Measurements from ENCODE around the gene RTP4.
"Not testable (repeated sequence)": the region's sequence is repeated elsewhere in the genome, so short reads cannot be mapped to it uniquely, and the experiment has no call there.

RTP4 gene

DNA sequence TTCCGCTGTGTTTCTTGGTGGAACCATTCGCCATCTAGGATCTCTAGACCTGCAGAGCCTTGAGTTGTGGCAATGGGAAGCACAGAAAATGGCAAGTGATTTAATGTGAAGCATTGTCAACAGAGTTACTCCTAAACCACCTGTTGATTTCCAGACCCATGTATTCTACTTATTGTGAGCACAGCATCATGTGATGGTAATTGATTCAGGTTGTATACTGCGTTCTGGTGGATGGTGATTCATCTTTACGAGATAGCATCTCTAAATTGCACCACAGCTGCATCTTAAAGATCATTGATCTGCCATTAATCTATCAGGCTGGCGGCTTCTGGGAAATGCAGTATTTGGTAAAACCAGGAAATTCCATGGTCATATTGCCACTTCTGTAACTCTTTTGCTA, 7.4 kb downstream of the RTP4 start:
- DNase-seq, result no peak

DNA sequence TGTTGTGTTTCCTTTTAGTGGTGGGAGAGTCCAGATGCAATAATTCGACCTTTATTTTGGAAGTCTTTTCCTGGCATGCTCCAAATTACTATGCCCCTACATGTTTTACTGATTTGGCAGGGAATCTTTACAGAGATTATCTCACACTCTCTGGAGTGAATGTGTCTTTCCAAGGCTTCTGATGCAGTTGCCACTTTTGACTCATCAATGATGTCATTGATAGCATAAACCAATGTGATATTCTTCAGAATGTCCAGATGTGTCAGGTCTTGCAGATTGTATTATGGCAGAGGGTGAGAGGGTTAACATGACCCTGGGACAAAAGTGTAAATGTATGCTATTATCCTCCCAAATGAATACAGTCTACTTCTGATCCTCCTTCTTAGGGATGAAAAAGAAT, 9.7 kb downstream of the RTP4 start:
- DNase-seq, result no peak

DNA sequence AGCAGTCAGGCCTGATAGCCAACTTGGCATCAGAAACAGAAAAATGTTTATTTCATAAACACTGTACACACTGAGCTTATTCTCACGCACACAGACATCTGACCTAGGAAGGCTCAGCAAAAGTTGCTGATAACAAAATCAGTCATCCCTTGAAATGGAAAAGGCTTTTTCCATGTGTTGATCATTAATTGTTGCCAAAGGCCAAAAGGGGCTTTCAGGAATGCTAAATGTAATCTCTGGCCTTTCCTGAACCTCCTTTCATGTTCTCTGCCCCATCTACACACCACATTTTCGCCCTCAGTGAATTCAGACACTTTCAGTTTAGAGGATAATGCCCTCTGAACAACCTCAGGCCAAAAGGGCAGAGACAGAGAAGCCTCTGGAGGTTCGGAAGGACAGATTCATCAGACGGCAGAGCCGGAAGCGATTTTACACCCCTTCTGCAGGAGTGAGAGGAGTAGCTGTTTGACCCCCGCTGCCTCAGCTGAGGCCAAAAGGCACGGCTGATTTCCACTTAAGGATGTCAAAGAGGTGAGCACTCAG, 14.5 kb downstream of the RTP4 start:
- DNase-seq, result no peak

DNA sequence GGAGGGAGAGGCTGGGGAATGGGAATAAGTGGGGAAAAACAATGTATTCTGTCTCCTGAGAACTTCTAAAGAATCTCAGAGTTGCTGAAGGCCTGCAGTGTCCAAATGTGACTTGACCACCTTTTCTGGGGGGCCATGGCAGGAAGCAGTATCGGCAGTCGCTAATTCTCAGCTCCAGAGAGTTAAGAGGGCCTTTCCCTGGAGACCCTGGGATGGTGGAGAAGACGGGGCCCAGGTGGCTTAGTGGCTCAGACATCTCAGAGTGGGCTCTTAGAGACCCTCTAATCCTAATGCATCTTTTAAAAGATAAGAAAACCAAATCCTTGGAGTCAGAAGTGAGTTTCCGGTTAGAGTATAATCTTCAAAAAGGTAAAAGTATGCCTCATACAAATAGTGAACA, 15.1 kb downstream of the RTP4 start:
- DNase-seq, result no peak

DNA sequence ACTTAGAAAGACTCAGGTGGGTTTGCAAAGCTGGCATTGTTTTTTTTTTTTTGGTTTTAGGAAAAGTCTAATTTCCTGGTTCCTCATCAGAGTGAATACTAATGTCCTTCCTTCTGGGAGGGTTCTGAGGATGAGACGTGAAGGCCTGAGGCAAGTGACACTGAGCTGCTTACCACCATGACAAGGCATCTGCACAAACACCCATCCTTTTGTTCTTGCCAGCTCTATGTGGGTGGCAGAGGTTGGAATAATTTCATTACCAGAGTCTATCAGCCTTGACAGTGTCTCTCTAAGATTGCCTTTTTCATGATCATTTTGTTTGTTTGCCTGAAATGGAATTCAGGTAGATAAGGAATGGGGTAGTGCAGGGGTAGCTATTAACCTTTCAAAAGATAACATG, 17.1 kb downstream of the RTP4 start:
- DNase-seq, result no peak

DNA sequence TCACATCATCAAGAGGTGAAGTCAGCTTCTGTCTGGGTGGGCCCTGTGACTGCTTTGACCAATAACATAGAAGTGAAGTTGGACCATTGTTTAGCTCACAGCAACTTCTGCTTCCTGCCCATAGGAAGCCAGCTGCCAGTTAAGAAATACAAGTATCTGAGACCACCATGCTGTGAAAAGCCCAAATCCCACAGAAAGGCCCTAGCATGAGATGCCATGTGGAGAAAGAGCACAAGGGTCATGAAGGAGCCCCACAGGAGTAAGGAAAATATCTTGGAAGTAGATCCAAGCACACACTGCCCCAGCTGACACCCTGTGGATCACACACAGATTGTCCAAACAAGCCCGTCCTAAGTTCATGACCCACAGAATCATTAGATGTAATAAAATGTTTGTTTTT, 28.5 kb downstream of the RTP4 start:
- no peak for DNase-seq

DNA sequence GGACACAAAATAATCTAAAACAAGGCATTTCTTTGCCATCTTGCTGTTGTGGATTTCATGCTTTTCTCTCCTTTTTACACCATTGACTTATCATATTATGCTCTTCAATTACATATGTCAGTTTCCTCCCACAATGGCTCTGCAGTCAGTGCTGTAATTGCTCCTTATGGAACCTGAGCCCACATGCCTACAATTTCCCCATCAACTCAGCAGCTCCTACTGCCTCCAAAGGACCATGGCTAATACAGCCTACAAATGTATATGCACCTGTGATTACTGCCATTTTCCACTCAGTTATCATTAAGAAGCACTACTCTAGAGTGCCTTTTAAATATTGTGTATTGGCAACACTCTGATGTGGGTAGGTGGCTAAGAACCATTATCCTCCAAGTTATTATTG, 30.8 kb downstream of the RTP4 start:
- DNase-seq, result no peak

DNA sequence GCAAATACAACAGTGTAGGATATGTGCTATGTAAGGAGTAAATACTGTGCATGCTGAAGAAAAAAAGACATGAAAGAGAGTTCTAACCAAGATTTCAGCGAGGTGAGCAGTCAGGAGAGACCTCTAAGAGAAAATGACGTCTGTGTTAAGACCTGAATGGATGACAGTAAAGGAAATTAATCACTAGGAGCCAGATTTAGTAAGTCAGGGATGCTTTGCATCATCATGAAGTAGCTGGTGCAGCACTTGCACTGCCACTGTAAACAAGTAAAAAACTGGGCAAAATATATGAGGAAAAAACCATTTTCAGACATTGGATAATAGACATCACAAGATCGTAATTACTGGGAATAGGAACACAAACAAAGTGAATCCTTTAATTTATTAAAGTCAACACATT, 32.6 kb downstream of the RTP4 start:
- DNase-seq, result no peak

DNA sequence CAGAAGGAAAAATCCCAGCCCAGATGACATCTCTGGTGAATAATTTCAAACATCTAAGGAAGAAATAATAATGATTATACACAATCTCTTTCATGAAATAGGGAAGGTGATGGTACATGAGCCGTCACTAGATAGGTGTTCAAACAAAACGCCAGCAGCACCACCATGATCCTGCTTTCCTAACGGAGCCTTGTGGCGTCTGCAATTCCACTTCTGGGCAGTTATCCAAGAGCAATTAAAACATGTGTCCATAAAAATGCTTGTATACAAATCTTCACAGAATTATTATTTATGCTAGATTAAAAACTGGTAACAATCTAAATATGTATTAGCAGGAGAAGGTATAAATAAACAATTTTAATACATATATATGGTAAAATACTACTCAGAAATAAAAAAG, 33.7 kb downstream of the RTP4 start:
- DNase-seq, result no peak

DNA sequence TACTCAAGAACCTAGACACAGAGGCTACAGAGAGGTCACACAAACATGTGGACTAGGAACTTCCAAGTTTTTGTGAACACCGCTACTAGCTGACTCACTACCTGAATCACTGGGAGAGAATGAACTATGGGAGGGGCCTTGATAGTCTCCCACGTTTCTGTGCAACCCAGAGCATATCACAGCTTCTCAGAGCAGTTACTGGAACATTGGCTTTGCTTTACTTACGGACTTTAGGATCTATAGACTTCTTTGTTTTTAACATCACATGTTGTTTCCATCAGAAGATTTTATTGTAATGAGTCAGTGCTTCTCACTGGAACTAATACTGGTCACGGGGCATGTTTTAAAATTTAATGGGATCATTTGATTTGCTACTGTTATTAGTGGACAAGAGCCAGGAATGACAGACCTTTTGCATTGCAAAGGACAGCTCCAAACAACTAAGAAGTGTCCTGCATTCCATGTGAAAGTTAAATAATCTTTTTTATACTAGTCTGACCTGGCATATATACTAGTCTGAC, 35.6 kb downstream of the RTP4 start:
- no peak for DNase-seq

DNA sequence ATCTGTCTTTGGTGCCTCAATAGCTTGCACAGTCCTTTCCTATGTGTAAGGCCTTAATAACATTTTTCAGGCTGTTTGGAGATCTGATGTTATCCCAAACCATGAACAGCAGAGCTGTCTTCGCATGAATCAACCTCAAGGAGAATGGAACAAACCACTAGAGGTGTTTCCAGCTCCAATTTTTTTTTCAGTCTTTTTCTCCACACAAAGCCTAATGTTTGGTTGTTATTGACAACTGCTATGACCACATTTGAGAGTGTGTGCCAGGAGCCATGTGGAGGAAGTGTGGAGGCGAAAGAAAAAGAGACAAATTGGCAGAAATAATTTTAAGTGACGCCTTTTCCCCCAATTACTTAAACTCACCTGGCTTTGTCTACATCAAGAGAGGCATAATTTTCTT, 38.7 kb downstream of the RTP4 start:
- DNase-seq, result no peak

DNA sequence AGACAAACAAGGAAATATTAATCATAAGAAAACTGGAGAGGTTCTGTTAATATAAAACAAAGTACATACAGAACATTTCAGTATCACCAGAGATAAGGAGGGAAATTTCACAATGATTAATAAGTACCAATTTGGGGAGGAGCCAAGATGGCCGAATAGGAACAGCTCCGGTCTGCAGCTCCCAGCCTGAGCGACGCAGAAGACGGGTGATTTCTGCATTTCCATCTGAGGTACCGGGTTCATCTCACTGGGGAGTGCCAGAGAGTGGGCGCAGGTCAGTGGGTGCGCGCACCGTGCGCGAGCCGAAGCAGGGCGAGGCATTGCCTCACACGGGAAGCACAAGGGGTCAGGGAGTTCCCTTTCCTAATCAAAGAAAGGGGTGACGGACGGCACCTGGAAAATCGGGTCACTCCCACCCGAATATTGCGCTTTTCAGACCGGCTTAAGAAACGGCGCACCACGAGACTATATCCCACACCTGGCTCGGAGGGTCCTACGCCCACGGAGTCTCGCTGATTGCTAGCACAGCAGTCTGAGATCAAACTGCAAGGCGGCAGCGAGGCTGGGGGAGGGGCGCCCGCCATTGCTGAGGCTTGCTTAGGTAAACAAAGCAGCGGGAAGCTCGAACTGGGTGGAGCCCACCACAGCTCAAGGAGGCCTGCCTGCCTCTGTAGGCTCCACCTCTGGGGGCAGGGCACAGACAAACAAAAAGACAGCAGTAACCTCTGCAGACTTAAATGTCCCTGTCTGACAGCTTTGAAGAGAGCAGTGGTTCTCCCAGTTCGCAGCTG, 44.0 kb downstream of the RTP4 start:
- not testable (repeated sequence) for DNase-seq

Data from SHP77 treated with DMSO at 0.1 percent for 48 hours (cell line).